GM18505 (cell line): ENCODE results near the gene CCDC146.
A peak's percentile ranks its signal among the peaks of the same experiment; 100 is the strongest.
"Not testable (repeated sequence)": the region's sequence is repeated elsewhere in the genome, so short reads cannot be mapped to it uniquely, and the experiment has no call there.

ENCODE experiments used
- ATAC-seq: cut with Tn5 transposase; IDR thresholded peaks from one replicate; pipeline ENCODE4 v1.9.1; 2021; ENCODE audit not compliant: unreplicated experiment
- POLR2A ChIP-seq: IDR thresholded peaks from 4 replicates; pipeline ENCODE4 v1.6.1; 2011; ENCODE audit warnings: borderline replicate concordance; ENCODE audit not compliant: insufficient read depth, insufficient read length; ENCODE audit errors: extremely low read depth

Gene CCDC146, protein sequence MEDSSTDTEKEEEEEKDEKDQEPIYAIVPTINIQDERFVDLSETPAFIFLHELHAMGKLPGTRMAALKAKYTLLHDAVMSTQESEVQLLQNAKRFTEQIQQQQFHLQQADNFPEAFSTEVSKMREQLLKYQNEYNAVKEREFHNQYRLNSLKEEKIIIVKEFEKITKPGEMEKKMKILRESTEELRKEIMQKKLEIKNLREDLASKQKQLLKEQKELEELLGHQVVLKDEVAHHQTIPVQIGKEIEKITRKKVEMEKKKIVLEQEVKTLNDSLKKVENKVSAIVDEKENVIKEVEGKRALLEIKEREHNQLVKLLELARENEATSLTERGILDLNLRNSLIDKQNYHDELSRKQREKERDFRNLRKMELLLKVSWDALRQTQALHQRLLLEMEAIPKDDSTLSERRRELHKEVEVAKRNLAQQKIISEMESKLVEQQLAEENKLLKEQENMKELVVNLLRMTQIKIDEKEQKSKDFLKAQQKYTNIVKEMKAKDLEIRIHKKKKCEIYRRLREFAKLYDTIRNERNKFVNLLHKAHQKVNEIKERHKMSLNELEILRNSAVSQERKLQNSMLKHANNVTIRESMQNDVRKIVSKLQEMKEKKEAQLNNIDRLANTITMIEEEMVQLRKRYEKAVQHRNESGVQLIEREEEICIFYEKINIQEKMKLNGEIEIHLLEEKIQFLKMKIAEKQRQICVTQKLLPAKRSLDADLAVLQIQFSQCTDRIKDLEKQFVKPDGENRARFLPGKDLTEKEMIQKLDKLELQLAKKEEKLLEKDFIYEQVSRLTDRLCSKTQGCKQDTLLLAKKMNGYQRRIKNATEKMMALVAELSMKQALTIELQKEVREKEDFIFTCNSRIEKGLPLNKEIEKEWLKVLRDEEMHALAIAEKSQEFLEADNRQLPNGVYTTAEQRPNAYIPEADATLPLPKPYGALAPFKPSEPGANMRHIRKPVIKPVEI

DNA sequence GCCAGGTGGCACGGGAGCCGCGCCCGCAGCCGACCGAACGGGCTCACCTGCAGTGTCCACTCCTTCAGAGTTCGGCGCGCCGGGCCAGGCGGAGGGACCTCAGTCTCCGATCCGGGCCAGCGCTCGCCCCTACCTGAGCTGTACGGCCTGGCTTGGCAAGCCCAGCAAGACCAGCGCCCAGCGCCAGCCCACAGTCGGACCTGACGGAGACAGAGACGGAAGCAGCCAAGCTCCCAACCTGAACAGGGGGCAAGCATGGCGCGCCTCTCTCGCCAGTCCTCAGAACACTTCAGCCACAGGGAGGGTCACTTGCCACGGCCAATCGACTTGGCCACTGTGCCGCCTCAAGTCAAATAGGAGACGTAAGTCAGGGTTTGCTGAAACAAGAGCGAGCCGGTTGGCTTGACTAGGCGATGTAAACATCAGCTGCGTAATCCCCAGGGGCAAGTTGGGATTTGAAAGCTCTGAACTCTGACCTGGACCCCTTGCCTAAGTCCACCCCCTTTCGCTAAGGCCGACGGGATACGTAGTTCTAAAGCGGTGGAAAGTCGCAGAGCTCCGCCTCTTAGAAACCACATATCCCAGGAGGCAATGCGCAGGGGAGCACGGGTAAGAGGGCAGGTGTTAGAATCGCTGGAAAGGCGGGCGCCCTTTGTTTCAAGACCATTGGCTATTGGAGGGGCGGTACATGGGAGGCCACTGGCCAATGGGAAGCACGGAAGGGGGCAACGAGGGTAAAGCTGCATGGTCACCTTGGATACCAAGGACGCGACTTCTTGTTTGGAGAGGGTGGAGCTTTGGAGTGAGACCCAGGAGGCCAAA, at the start of gene CCDC146:
Gene CCDC146 (plus strand): TSS at position 756 of the 822 bp plus-strand sequence. CDS start 45,054 bp downstream, outside the sequence.
- TF ChIP-seq POLR2A = peak; percentile 39
- peak; percentile 96 for ATAC-seq

DNA sequence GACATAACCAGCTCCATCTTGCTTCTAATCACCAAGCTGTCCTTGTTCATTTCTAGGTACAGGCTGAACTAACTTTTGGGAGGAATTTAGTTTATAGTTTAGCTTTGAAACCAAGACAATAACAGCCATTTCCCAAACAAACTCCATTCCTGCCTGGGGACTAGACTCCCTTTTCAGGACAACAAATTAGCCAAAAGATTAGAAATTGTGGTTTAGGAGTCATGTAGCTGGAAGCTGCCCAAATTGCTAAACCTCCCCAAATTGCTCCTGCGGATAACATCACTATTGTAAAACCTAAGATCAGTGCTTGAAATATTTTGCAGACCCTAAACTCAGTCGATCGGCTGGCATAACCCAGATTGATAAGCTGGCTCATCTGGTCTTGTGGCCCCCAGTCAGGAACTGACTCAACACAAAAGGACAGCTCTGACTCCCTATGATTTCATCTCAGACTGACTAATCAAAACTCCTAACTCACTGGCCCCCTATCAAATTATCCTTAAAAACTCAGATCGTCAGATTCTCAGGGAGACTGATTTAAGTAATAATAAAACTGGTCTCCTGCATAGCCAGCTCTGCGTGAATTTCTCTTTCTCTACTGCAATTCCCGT, 47.5 kb upstream of the CCDC146 start:
- not testable (repeated sequence) for ATAC-seq

DNA sequence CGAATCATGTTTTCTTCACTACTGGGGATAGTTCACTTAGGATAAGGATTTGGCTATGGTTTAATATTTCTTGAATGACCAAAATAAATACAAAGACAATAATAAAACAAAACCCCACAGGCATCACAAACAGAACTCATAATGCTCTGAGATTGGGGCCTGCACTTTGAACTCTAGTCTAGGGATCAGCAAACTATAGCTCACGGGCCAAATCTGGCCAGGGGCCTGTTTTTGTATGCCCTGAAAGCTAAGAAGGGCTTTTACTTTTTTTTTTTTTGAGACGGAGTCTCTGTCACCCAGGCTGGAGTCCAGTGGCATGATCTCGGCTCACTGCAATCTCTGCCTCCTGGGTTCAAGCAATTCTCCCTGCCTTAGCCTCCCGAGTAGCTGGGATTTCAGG, 45.4 kb upstream of the CCDC146 start:
- ATAC-seq = not testable (repeated sequence)

DNA sequence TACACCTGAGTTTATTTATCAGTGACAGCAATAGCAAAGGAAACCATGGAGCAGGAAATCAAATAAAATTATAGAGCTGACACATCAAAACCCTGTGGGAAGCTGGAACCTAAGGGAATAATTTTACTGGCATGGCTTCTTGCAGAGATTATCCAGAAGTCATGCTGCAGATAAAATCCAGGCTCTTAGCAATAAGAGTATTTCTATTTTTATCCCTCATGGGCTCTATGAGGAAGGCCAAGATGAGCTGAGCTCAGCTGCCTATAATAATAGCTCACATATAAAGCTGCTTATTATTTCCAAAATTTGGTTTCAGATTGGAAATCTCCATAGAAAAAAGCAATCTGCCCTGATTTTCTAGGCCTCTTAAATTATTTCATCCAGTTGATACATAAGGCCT, 43.3 kb upstream of the CCDC146 start:
- ATAC-seq = not testable (repeated sequence)

DNA sequence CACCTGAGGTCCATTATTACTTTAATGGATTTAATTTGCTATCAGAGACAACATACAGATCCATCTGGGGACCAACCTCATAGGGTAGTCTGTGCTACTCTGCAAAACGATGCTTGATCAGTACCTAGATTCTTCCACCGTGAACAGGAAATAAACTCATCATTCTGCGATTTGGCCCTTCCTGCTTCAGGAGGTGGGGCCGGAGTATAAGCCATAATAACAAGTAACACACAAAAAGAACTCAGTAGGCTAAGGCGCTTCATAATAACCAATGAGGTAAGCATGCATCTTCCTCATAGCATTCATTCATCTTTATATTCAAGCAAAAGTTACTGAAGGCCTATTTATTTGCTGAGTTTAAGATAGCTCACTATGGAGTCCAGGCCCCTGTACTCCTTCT, 42.8 kb upstream of the CCDC146 start:
- ATAC-seq = not testable (repeated sequence)

DNA sequence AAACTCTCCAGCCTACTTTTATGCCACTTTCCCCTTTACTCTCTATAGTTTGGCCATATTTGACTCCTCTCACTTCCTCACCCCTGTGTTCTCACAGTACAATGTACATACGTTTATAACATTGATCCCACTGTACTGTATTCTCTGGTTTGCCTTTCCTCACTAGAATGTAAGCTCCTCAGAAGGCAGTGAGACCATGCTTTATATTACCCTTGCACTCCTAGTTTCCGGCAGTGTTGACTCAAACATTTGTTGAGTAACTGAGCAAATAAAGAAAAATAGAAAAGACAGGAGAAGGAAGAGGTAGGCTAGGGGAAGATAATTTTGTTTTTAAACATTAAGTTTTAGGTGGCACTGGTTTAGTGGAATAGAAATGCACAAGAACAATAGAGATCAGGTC, 42.2 kb upstream of the CCDC146 start:
- ATAC-seq = not testable (repeated sequence)

DNA sequence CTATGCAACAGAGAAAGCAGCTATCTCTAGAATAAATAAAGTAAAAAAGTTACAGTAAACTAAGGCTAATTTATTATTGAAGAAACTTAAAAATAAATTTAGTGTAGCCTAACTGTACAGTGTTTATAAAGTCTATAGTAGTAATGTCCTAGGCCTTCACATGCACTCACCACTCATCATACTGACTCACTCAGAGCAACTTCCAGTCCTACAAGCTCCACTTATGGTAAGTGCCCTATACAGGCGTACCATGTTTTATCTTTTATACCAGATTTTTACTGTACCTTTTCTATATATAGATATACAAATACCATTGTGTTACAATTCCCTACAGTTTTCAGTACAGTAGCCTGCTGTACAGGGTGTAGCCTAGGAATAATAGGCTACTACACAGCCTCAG, 40.2 kb upstream of the CCDC146 start:
- ATAC-seq = not testable (repeated sequence)

DNA sequence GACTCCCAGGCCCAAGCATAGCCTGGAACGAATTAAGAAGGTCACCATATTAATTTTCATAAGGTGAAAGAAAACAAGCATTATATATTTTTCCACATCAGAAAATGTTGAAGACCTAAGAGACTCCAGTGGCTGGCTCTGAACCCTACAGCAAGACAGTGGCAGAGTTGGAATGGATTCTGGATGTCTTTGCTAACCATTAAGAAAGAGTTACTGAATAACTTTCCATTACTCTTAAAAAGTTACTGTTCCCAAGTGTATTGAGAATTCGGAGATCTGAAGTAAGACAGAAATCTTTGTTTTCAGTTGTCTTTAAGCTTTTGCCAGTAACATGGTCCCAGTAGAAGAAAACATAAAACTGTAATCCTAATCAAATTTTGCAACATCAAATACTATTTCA, 30.1 kb upstream of the CCDC146 start:
- ATAC-seq = not testable (repeated sequence)

DNA sequence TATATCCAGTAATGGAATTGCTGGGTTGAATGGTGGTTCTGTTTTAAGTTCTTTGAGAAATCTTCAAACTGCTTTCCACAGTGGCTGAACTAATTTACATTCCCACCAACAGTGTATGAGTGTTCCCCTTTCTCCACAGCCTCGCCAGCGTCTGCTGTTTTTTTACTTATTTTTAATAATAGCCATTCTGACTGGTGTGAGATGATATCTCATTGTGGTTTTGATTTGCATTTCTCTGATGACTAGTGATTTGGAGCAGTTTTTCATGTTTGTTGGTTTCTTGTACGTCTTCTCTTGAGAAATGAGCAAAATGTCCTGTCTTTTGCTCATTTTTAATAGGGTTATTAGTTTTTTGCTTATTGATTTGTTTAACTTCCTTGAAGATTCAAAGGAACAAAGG, 21.9 kb upstream of the CCDC146 start:
- ATAC-seq = not testable (repeated sequence)

DNA sequence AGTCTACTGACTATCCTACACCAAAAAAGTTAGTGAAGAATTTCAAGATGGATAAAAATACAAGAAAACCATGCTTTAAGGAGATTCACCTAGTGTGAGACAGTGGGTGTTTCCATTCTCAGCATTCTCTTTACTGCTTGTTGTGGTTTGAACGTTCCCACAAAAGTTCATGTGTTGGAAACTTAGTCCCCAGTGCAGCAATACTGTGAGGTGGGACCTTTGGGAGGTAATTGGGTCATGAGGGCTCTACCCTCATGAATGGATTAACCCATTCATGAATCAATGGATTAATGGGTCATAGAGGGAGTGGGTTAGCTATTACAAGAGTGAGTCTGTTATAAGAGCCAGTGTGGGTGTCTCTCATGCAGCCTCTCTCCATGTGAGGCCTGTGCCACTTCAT, 21.2 kb upstream of the CCDC146 start:
- ATAC-seq = not testable (repeated sequence)

DNA sequence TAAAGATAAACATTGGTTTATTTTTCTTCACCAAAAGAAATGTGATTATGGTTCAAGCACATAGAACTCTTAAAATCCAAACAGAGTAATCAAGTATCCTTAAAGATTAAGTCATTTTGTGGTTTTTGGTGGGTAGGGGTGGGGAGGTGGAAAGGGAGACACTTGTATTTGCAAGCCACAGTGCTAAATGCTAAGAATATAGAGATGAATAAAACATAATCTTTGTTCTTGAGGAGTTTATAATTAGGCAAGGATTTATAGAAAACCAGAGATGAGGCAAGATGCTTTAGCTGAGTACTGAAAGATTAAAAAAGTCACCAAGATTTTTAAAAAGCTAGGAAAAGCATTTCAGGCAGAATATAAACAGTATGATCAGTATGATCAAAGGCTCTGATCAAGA, 19.7 kb upstream of the CCDC146 start:
- not testable (repeated sequence) for ATAC-seq

DNA sequence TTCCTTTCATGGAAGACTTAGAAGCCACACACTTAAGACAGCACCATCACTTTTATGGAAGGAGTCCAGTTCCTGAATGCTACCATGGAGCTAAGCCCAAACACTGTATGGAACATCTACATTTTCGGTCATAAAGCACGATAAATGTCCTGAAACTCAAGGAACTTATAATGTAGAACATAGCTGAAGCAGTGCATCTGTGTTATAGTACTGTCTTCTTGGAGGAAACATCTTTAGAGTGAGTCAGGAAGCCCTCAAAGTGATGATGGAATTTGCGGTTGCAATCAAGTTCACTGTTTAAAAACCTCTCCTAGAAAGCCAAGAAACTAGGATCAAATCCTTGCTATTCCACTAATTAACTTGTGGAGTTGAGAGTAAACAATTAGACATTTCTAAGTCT, 16.5 kb upstream of the CCDC146 start:
- ATAC-seq = not testable (repeated sequence)

DNA sequence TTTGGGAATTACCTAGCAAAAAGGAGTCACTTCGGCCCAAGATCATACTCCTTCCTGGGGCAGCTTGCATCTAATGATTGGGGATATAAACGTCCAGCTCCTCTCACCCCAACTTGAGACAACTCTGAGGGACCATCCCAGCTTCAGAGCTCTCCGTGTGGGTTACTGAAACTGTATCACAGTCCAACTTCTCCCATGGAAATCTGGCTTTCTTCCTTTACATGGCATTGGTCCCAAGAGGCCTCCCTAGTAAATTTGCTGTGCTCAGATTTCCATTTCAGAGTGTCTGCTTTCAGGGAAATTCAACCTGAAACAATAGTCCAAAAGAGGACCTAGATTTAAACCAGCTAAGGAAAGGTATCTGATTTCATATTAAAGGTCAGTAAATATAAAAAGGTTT, 14.8 kb upstream of the CCDC146 start:
- not testable (repeated sequence) for ATAC-seq

DNA sequence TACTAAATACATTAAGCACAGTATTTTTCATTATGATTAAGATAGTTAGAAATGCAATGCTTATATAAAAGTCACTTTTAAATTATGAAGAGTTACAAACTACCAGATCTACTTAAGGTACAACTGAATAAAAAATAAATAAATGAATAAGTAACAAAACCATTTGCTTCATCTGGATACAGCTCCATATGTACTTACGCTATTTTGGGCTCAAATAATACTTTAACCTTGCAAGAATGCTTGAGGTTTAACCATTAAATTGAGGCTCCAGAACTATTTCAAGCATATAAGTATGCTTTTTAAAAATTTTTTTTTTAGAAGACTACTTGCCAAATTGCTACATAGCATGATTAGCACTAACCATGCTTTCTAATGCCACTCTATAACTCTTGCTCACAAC, 14.1 kb upstream of the CCDC146 start:
- not testable (repeated sequence) for ATAC-seq

DNA sequence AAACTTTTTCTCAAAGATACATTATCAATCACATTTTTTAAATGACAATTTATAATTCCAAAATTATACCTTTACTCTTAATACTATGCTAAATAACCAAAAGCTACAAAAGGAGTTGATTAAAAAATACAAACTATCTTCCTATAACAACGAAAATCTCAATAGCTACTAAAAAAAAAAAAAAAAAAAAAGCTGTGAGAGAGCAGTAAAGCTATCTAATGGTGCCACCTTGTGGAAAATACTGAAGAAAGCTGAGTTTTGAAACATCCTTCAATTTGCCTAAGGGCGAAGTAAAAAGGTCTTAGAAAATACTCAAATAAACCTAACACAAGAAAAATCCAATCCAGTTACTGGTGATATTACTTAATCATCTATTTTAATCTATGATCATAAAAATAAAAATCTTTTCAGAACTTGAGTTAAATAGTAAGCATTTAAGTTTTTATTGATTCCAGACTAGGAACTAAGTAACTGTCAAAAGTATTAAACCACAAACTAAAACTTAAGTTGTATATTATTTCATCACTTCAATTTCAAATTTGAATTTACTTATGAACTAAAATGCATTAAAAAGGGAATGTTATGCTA, 9.6 kb upstream of the CCDC146 start:
- not testable (repeated sequence) for ATAC-seq

DNA sequence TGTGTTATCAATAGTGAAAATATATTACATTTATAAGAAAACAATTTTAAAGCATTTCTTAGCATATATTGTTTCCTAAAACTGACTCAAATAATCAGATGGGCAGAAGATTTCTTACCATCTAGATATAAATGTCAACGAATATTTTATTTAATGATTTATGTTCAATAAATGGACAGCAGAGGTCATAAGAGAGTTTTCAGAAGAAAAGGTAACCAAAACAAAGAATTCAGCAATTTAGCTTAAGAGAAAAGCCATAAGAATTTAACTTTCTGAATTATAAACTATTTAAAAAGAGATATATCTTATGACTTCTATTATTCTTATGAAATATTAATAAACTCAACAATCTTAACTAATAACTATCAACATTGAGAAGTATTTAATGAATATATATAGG, 3.1 kb downstream of the CCDC146 start:
- not testable (repeated sequence) for ATAC-seq

DNA sequence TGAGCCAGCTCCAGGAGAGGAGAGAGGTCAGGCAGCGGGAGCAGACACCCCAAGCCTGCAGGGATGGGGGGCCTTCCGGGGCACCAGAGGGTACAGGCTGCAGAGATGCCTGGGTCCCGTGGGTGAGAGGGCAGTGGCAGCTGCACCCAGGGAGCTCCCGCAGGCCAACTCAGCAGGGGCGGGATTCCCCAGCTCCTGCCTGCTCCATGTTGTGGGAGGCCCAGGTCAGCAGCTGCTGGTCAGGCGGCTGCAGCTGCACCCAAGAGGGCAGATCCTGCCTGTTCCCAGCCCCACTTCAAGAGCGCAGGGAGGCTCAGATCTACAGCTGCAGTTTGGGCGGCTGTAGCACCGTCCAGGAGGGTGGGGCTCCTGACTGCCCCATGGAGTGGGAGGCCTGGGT, 4.6 kb downstream of the CCDC146 start:
- not testable (repeated sequence) for ATAC-seq

DNA sequence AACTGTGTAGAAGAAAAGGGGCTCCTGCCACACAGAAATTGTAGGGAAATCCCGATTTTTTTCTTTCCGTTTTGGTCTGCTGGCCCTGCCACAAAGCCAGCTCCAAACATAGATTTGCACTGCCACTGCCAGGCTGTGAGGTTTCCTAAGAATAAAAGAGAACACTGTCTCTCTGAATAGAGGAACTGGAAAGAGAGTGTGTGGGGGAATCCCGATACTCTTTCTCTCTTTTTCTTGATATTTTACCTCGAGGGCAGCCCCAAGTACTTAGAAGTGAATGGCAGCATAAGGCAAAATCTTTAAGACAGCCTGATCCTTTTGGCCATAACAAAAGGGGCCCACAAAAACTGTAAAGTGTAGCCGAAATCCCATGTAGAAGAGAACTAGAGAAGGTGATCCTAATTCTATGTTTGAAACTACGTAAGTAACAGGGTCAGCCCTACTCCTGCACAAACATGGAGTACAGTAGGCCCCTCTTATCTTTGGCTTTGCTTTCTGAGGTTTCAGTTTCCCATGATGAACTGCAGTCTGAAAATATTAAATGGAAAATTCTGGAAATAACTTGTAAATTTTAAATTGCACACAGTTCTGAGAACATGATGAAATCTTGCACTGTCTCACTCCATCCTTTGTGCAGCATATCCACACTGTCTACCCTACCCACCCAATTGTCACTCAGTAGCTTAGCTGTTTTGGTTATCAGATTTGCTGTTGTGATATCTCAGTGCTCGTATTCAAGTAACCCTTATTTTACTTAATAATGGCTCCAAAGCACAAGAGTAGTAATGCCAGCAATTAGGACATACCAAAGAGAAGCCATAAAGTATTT, 6.4 kb downstream of the CCDC146 start:
- peak; percentile 83 for ATAC-seq

DNA sequence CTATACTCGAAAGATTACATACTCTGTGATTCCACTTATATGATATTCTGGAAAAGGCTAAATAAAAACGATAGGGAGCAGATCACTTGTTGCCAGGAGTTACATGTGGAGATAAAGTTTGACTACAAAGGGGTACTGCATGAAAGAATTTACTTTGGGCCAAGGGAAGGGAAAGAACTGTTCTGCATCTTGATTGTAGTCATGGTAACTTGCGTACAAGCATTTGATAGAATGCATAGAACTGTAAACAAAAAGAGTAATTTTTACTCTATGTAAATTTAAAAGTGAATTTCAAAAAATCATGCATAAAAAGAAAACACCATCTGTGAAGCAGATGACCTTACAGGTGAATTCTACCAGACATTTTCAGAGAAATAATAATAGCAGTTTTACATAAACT, 9.4 kb downstream of the CCDC146 start:
- ATAC-seq = not testable (repeated sequence)
